Measurements from ENCODE around the gene KIAA1671.

The KIAA1671 gene

GRCh38 chr22:25069758-25070481, 117.4 kb downstream of the KIAA1671 start:
- DNase-seq = no peak

GRCh38 chr22:25070956-25071355, 118.4 kb downstream of the KIAA1671 start:
- no peak for DNase-seq

- DNase-seq = no peak
Measured at GRCh38 chr22:25071720-25072119, 119.2 kb downstream of the KIAA1671 start.

GRCh38 chr22:25072406-25072805, 119.9 kb downstream of the KIAA1671 start:
- no peak for DNase-seq

- no peak for DNase-seq
Measured at GRCh38 chr22:25076336-25076735, 123.8 kb downstream of the KIAA1671 start.

- DNase-seq = no peak
Measured at GRCh38 chr22:25077056-25077455, 124.5 kb downstream of the KIAA1671 start.

GRCh38 chr22:25077964-25078363, 125.4 kb downstream of the KIAA1671 start:
- DNase-seq = peak in 1 of 2 experiments; percentile 15

- no peak for DNase-seq
Measured at GRCh38 chr22:25078591-25078990, 126.1 kb downstream of the KIAA1671 start.

- no peak for DNase-seq
Measured at GRCh38 chr22:25080855-25081254, 128.3 kb downstream of the KIAA1671 start.

GRCh38 chr22:25081409-25081824, 128.9 kb downstream of the KIAA1671 start:
- peak; percentile 34 to 54 for DNase-seq

- no peak for DNase-seq
Measured at GRCh38 chr22:25082096-25082495, 129.6 kb downstream of the KIAA1671 start.

GRCh38 chr22:25083056-25083806, 130.7 kb downstream of the KIAA1671 start:
- no peak for DNase-seq

- DNase-seq = no peak
Measured at GRCh38 chr22:25083807-25084200, 131.3 kb downstream of the KIAA1671 start.

- no peak for DNase-seq
Measured at GRCh38 chr22:25084405-25085107, 132.0 kb downstream of the KIAA1671 start.

GRCh38 chr22:25085156-25085555, 132.6 kb downstream of the KIAA1671 start:
- no peak for DNase-seq

GRCh38 chr22:25085930-25086901, 133.7 kb downstream of the KIAA1671 start:
- DNase-seq = peak in 1 of 2 experiments; percentile 52

- DNase-seq = no peak
Measured at GRCh38 chr22:25086902-25087282, 134.4 kb downstream of the KIAA1671 start.

- no peak for DNase-seq
Measured at GRCh38 chr22:25090225-25090890, 137.8 kb downstream of the KIAA1671 start.

- DNase-seq = no peak
Measured at GRCh38 chr22:25091458-25091857, 138.9 kb downstream of the KIAA1671 start.

- DNase-seq = no peak
Measured at GRCh38 chr22:25092119-25092518, 139.6 kb downstream of the KIAA1671 start.

- no peak for DNase-seq
Measured at GRCh38 chr22:25094579-25094978, 142.1 kb downstream of the KIAA1671 start.

- no peak for DNase-seq
Measured at GRCh38 chr22:25095869-25096268, 143.4 kb downstream of the KIAA1671 start.

Data from NCI-H524 (cell line).